ENCODE results near the gene POTEF. TPM values are rescaled to one million over a fixed set of nuclear protein-coding genes. Genes with fewer than 3 reads are reported as not detected.
"Not testable (repeated sequence)": the region's sequence is repeated elsewhere in the genome, so short reads cannot be mapped to it uniquely, and the experiment has no call there.

POTEF gene
- polyA plus RNA-seq, 3 donors, result not detected

DNA sequence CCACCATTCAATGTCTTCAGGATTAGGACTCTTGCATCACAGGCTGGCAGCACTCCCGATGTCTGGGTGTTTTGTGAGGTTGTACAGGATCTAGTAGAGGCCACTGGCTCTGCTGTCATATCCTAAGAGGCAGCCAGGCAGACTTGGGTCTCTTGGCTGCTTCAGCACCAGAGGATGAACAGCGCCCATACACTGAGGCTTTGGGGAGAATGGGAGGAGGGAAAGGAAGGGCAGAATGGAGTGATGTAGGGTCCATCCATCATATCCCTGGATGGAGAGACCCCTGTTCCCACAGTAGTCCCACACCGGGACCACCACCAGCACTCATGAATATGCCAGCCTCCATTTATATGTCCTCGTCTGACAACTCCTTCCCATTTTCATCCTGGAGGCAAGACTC, 80.6 kb downstream of the POTEF start:
- H3K27ac ChIP-seq (ENCODE audit: low read depth in 1 of 2, low read length in 2 of 2); H3K4me3 ChIP-seq (replicated peaks in 1 of 3; ENCODE audit: low read depth in 2 of 3, low read length in 3 of 3); DNase-seq; H4K20me1 ChIP-seq (ENCODE audit: insufficient read depth, low read length); H2AFZ ChIP-seq (ENCODE audit: insufficient read depth, low read depth, low read length, poor library complexity, severe bottlenecking); H3K27me3 Mint-ChIP-seq (ENCODE audit: low read depth in 3 of 3); H3K4me1 ChIP-seq (ENCODE audit: control insufficient read depth in 1 of 2, insufficient read depth in 2 of 2, low read length in 2 of 2); H3K36me3 ChIP-seq (replicated peaks in 1 of 2; ENCODE audit: control insufficient read depth in 1 of 2, insufficient read depth in 2 of 2, low read length in 2 of 2); H3K36me3 Mint-ChIP-seq; H3K27me3 ChIP-seq (ENCODE audit: control insufficient read depth in 2 of 2, insufficient read depth in 2 of 2, low read length in 2 of 2); H3K9me3 Mint-ChIP-seq; intact Hi-C loops (cut with micrococcal nuclease); H3K4me3 Mint-ChIP-seq; H3K79me2 ChIP-seq (ENCODE audit: insufficient read depth, low read length); H3K27ac Mint-ChIP-seq; H3K4me2 ChIP-seq (replicated peaks; ENCODE audit: extremely low read depth, low read length, poor library complexity, severe bottlenecking); H3K9me3 ChIP-seq (replicated peaks in 1 of 2; ENCODE audit: control insufficient read depth in 1 of 2, insufficient read depth in 1 of 2, low read length in 2 of 2); H3K4me1 Mint-ChIP-seq; H3K9ac ChIP-seq (ENCODE audit: insufficient read depth, low read length, poor library complexity, severe bottlenecking): not testable (repeated sequence)
- no CpG with 5 or more reads among the region's 4 CpGs for WGBS (ENCODE audit: insufficient coverage)

GRCh38 chr2:130038265-130038603, 90.8 kb downstream of the POTEF start:
- H3K79me2 ChIP-seq (ENCODE audit: insufficient read depth, low read length); H3K4me2 ChIP-seq (replicated peaks; ENCODE audit: extremely low read depth, low read length, poor library complexity, severe bottlenecking); H4K20me1 ChIP-seq (ENCODE audit: insufficient read depth, low read length); H3K4me3 ChIP-seq (replicated peaks in 1 of 3; ENCODE audit: low read depth in 2 of 3, low read length in 3 of 3); H3K4me3 Mint-ChIP-seq; H3K36me3 Mint-ChIP-seq; H2AFZ ChIP-seq (ENCODE audit: insufficient read depth, low read depth, low read length, poor library complexity, severe bottlenecking); H3K27ac ChIP-seq (ENCODE audit: low read depth in 1 of 2, low read length in 2 of 2); H3K9ac ChIP-seq (ENCODE audit: insufficient read depth, low read length, poor library complexity, severe bottlenecking); DNase-seq; H3K9me3 ChIP-seq (replicated peaks in 1 of 2; ENCODE audit: control insufficient read depth in 1 of 2, insufficient read depth in 1 of 2, low read length in 2 of 2); H3K4me1 ChIP-seq (ENCODE audit: control insufficient read depth in 1 of 2, insufficient read depth in 2 of 2, low read length in 2 of 2); H3K36me3 ChIP-seq (replicated peaks in 1 of 2; ENCODE audit: control insufficient read depth in 1 of 2, insufficient read depth in 2 of 2, low read length in 2 of 2); H3K27me3 ChIP-seq (ENCODE audit: control insufficient read depth in 2 of 2, insufficient read depth in 2 of 2, low read length in 2 of 2); intact Hi-C loops (cut with micrococcal nuclease); H3K27ac Mint-ChIP-seq; H3K4me1 Mint-ChIP-seq: not testable (repeated sequence)
- Mint-ChIP-seq H3K27me3 (ENCODE audit: low read depth in 3 of 3) (peaks cover 2 to 18% (median 10%) of the 10 kb centered on the region in 3 donors), H3K9me3 (peaks cover 0 to 13% (median 3%) of the 10 kb centered on the region in 7 donors)
- no CpG with 5 or more reads among the region's 16 CpGs for WGBS (ENCODE audit: insufficient coverage)

- H3K4me2 ChIP-seq (replicated peaks; ENCODE audit: extremely low read depth, low read length, poor library complexity, severe bottlenecking); H3K4me3 ChIP-seq (replicated peaks in 1 of 3; ENCODE audit: low read depth in 2 of 3, low read length in 3 of 3); H3K27ac ChIP-seq (ENCODE audit: low read depth in 1 of 2, low read length in 2 of 2); H2AFZ ChIP-seq (ENCODE audit: insufficient read depth, low read depth, low read length, poor library complexity, severe bottlenecking); H3K4me1 Mint-ChIP-seq; H3K9me3 ChIP-seq (replicated peaks in 1 of 2; ENCODE audit: control insufficient read depth in 1 of 2, insufficient read depth in 1 of 2, low read length in 2 of 2); H3K36me3 ChIP-seq (replicated peaks in 1 of 2; ENCODE audit: control insufficient read depth in 1 of 2, insufficient read depth in 2 of 2, low read length in 2 of 2); H4K20me1 ChIP-seq (ENCODE audit: insufficient read depth, low read length); H3K27me3 ChIP-seq (ENCODE audit: control insufficient read depth in 2 of 2, insufficient read depth in 2 of 2, low read length in 2 of 2); H3K4me1 ChIP-seq (ENCODE audit: control insufficient read depth in 1 of 2, insufficient read depth in 2 of 2, low read length in 2 of 2); H3K9me3 Mint-ChIP-seq; H3K36me3 Mint-ChIP-seq; H3K9ac ChIP-seq (ENCODE audit: insufficient read depth, low read length, poor library complexity, severe bottlenecking); intact Hi-C loops (cut with micrococcal nuclease); DNase-seq; H3K27ac Mint-ChIP-seq; H3K79me2 ChIP-seq (ENCODE audit: insufficient read depth, low read length); H3K4me3 Mint-ChIP-seq: not testable (repeated sequence)
- no CpG with 5 or more reads among the region's 1 CpG for WGBS (ENCODE audit: insufficient coverage)
- peaks cover 1 to 11% (median 6%) of the 10 kb centered on the region in 3 donors for H3K27me3 Mint-ChIP-seq (ENCODE audit: low read depth in 3 of 3)
Measured at GRCh38 chr2:130025931-130026330, 103.1 kb downstream of the POTEF start.

Small RNA genes lying within 50 kb of the gene (small RNA-seq; reads per million reads assigned to genes)
- gene AC018865.2 (ENCODE audit: insufficient read length, low read depth) (not detected), gene RNU6-1049P (ENCODE audit: insufficient read length, low read depth) (not detected)

Other genes with a start within 250 kb of the POTEF start
- not detected for gene RAB6C, start 149.6 kb downstream of the POTEF start, polyA plus RNA-seq
- not detected for gene CCDC74B, start 15.9 kb upstream of the POTEF start, polyA plus RNA-seq
- 10 to 100 TPM; 10.5 to 34.6 (median 14.2) TPM for gene SMPD4, start 52.4 kb upstream of the POTEF start, polyA plus RNA-seq
- 10 to 100 TPM; 28.8 to 66.8 (median 64.9) TPM for gene MZT2B, start 53.0 kb upstream of the POTEF start, polyA plus RNA-seq
- gene TUBA3E, start 69.2 kb upstream of the POTEF start, polyA plus RNA-seq, result not detected
- 10 to 100 TPM; 57.6 to 81.2 (median 58.5) TPM for gene IMP4, start 213.7 kb upstream of the POTEF start, polyA plus RNA-seq
- 100 to 1,000 TPM in 2 of 3 donors, 10 to 100 TPM in 1; 72.2 to 365 (median 102) TPM for gene PTPN18, start 226.8 kb upstream of the POTEF start, polyA plus RNA-seq

Data from CD14-positive monocyte (primary cell).